Hematopoietic multipotent progenitor cell (in vitro differentiated cells): ENCODE data around the gene DHPS. TPM values are rescaled to one million over a fixed set of nuclear protein-coding genes. Genes with fewer than 3 reads are reported as not detected.
"Not testable (repeated sequence)": the region's sequence is repeated elsewhere in the genome, so short reads cannot be mapped to it uniquely, and the experiment has no call there.

Experiments used
- DNase-seq, 3 donors: peaks; one replicate each; pipeline ENCODE4 v3.0.0-alpha.2; 2011 to 2015; ENCODE audit warnings: low read depth in 2 of 3, low spot score in 2 of 3
- total RNA-seq: library from RNA; depleted of rRNA; stranded (reverse); fragments of >200 nt; gene quantifications from one replicate; pipeline ENCODE4 v1.2.3, GENCODE V29; 2012

The DHPS gene
- 102 TPM for total RNA-seq

- DNase-seq, result peak; percentile 92 to 98 (median 98)
Observed at GRCh38 chr19:12681074-12681987, at the start of gene DHPS. TSS of gene DHPS (minus strand) at chr19:12681880. CDS start at chr19:12681766, 114 bp downstream.

GRCh38 chr19:12731337-12731736 lies 49.7 kb upstream of the DHPS start:
- no peak for DNase-seq

GRCh38 chr19:12730064-12730463 lies 48.4 kb upstream of the DHPS start:
- no peak for DNase-seq

GRCh38 chr19:12727745-12728433 lies 46.2 kb upstream of the DHPS start:
- no peak for DNase-seq

GRCh38 chr19:12726988-12727316 lies 45.3 kb upstream of the DHPS start:
- DNase-seq, result no peak

GRCh38 chr19:12725612-12726011 lies 43.9 kb upstream of the DHPS start:
- not testable (repeated sequence) for DNase-seq

GRCh38 chr19:12723641-12724426 lies 42.2 kb upstream of the DHPS start, which contains the start of gene TNPO2:
TSS of gene TNPO2 (minus strand) at chr19:12723932. CDS start at chr19:12720977, 2,955 bp downstream.
- peak in 2 of 3 donors; percentile 58 to 75 for DNase-seq

GRCh38 chr19:12723381-12723640 lies 41.6 kb upstream of the DHPS start:
- no peak for DNase-seq

- peak; percentile 86 to 99 (median 99) for DNase-seq
Observed at GRCh38 chr19:12722566-12723380, 41.1 kb upstream of the DHPS start.

- peak in 2 of 3 donors; percentile 89 to 92 for DNase-seq
Observed at GRCh38 chr19:12721656-12722565, 40.2 kb upstream of the DHPS start.

- no peak for DNase-seq
Observed at GRCh38 chr19:12720851-12721655, 39.4 kb upstream of the DHPS start.

- no peak for DNase-seq
Observed at GRCh38 chr19:12720296-12720695, 38.6 kb upstream of the DHPS start.

- no peak for DNase-seq
Observed at GRCh38 chr19:12715929-12716328, 34.2 kb upstream of the DHPS start.

GRCh38 chr19:12715102-12715501 lies 33.4 kb upstream of the DHPS start:
- DNase-seq, result no peak

GRCh38 chr19:12713304-12713703 lies 31.6 kb upstream of the DHPS start:
- DNase-seq, result not testable (repeated sequence)

- not testable (repeated sequence) for DNase-seq
Observed at GRCh38 chr19:12712077-12712476, 30.4 kb upstream of the DHPS start.

- no peak for DNase-seq
Observed at GRCh38 chr19:12711187-12711586, 29.5 kb upstream of the DHPS start.

GRCh38 chr19:12708641-12709040 lies 27.0 kb upstream of the DHPS start:
- no peak for DNase-seq

- no peak for DNase-seq
Observed at GRCh38 chr19:12706332-12706718, 24.6 kb upstream of the DHPS start.
